ENCODE measurements around the gene ETF1.
"Not testable (repeated sequence)": the region's sequence is repeated elsewhere in the genome, so short reads cannot be mapped to it uniquely, and the experiment has no call there.

The ETF1 gene

DNA sequence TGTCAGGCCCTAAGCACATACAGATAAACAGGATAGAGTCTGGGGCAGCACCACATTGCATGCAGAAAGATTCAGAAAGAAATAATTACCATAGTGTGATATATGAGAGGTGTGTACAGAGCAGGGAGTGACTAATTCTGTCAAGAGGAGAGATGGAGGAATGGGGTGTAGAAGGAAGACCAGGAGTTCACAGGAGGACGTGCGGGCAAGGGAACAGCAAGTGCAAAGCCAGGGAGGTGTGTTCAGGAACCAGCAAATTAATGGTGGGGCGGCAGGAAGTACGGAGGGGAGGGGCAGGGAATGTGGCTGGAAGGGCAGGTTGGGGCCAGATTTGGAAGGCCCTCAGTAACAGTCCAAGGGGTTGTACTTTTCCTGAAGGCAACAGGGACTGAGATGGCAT lies 60.4 kb downstream of the ETF1 start:
- no peak for DNase-seq

- DNase-seq: no peak
These were observed 66.1 kb downstream of the ETF1 start for GRCh38 chr5:138476918-138477317.

GRCh38 chr5:138473151-138473550 lies 69.9 kb downstream of the ETF1 start:
- DNase-seq: not testable (repeated sequence)

DNA sequence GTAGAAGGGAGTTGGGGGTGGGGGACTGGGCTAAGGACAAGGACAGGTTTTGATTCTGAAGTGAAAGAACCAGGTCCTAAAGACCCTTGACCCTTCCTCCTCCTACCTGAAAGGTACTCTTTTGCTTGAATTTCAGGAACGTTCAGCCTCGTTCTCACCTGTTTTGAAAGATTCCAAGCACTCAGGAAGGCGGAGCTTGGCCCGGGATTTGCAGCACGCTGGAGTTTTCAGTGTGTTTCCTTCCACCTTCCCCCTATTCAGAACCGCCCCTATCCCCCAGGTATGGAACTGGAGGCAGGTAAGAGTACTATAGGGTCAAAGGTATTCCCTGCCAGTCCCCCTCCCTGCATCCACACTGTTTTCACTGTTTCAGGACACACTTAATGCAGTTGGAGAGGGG lies 70.7 kb downstream of the ETF1 start:
- DNase-seq: no peak

DNA sequence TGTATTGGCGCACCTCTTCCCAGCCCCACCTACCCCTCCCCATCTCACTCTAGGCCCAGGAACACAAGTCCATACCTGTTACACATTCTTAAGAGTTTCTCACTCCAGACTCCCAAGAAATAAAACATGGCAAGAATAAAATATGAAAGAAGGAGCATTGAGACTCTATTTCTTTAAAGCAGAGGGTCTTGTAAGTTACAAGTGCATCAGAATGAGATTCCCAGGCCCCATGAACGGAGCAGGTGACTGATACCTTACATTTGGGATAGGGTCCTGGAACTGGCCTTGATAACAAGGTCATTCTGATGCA lies 72.0 kb downstream of the ETF1 start:
- DNase-seq: no peak

- DNase-seq: peak; percentile 54
These were observed 72.5 kb downstream of the ETF1 start for GRCh38 chr5:138470322-138471051.

DNA sequence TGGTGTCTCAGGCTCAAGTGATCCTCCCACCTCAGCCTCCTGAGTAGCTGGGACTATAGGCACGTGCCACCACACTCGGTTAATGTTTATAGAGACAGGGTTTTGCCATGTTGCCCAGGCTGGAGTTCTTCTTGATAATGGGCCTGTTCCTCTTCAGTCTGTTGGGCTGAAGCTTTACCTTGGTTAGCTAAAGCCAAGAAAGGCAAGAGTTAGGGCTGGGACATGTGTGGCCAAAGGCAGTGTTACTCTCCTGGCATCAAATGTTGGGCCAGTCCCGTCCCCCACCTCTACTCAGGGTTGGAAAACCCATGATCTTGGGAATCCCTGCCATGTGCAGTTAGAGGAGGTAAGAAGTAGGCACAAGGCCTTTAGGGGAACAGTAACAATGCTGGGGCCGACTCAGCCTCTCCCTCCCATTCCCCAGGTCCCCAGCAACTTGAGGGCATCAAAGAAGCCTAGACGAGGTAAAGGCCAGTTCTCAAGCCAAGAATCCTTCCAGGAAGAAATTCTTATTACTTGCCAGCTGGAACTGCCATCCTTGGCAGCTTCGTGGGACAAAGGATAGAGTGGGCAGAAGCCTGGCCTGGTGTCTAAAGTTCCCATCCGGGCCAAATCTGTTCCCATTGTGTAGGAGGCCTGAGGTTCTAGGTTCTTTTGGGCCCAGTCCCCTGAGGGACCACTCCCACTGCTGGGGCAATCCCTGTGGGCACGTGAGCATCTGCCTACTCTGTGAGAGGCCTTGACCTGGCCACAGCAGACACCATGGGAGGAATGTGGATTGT lies 73.3 kb downstream of the ETF1 start:
- peak; percentile 61 for DNase-seq

DNA sequence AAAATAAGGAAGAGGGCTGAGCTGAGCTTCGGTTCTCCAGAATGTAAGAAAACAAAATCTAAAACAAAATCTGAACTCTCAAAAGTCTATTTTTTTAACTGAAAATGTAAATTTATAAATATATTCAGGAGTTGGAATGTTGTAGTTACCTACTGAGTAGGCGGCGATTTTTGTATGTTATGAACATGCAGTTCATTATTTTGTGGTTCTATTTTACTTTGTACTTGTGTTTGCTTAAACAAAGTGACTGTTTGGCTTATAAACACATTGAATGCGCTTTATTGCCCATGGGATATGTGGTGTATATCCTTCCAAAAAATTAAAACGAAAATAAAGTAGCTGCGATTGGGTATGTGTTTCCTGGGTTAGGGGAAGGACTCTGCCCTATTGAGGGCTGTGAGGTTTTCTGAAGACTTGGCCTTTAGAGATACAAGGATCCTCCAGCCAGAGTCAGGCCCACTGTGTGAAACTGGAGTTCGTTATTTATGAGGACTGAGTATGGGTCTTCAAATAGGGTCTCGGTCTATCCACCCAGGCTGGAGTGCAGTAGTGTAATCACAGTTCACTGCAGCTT lies 74.0 kb downstream of the ETF1 start:
- DNase-seq: peak; percentile 46

- DNase-seq: peak; percentile 49
These were observed 74.7 kb downstream of the ETF1 start for GRCh38 chr5:138468133-138468965.

GRCh38 chr5:138467711-138468132 lies 75.3 kb downstream of the ETF1 start:
- DNase-seq: no peak

DNA sequence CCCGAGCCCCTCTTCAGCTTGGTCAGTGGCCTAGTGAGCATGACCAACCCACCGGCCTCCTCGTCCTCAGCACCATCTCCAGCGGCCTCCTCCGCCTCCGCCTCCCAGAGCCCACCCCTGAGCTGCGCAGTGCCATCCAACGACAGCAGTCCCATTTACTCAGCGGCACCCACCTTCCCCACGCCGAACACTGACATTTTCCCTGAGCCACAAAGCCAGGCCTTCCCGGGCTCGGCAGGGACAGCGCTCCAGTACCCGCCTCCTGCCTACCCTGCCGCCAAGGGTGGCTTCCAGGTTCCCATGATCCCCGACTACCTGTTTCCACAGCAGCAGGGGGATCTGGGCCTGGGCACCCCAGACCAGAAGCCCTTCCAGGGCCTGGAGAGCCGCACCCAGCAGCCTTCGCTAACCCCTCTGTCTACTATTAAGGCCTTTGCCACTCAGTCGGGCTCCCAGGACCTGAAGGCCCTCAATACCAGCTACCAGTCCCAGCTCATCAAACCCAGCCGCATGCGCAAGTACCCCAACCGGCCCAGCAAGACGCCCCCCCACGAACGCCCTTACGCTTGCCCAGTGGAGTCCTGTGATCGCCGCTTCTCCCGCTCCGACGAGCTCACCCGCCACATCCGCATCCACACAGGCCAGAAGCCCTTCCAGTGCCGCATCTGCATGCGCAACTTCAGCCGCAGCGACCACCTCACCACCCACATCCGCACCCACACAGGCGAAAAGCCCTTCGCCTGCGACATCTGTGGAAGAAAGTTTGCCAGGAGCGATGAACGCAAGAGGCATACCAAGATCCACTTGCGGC lies 75.9 kb downstream of the ETF1 start:
- DNase-seq: peak; percentile 41

DNA sequence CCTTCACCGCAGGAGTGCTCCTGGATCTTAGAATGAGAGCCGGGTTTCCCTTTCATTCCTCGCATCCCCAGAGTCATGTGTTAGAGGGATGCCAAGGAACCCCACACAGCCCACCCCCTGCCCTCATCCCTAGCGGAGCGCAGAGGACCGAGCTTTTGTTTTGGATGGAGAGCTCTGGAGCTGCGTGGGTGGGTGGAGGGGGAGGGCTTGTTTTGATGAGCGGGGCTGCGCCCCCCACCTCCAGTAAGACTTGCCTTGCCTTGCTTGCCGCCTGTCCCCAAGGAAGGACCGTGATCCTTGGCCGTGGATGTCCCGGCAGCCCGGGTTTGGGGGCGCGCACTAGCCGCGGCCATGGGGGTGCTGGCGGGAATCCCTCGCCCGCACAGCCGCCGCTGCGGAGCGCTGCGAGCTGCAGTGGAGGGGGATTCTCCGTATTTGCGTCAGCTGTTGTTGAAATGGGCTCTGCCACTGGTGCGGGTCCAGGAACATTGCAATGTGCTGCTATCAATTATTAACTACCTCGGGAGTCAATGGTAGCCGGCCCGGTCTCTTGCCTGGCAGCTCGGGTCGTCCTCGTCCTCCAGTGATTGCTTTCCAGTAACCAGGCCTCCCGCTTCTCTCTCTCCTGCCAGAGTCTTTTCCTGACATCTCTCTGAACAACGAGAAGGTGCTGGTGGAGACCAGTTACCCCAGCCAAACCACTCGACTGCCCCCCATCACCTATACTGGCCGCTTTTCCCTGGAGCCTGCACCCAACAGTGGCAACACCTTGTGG lies 76.7 kb downstream of the ETF1 start:
- peak; percentile 71 for DNase-seq

DNA sequence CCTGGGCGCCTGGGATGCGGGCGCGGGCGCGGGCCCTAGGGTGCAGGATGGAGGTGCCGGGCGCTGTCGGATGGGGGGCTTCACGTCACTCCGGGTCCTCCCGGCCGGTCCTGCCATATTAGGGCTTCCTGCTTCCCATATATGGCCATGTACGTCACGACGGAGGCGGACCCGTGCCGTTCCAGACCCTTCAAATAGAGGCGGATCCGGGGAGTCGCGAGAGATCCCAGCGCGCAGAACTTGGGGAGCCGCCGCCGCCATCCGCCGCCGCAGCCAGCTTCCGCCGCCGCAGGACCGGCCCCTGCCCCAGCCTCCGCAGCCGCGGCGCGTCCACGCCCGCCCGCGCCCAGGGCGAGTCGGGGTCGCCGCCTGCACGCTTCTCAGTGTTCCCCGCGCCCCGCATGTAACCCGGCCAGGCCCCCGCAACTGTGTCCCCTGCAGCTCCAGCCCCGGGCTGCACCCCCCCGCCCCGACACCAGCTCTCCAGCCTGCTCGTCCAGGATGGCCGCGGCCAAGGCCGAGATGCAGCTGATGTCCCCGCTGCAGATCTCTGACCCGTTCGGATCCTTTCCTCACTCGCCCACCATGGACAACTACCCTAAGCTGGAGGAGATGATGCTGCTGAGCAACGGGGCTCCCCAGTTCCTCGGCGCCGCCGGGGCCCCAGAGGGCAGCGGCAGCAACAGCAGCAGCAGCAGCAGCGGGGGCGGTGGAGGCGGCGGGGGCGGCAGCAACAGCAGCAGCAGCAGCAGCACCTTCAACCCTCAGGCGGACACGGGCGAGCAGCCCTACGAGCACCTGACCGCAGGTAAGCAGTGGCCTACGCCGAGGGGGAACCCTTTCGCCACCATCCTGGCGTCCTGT lies 77.5 kb downstream of the ETF1 start, which contains the start of gene EGR1:
Gene EGR1, plus strand, starts transcription at position 219 of the 864 bp plus-strand sequence. Its CDS starts 283 bp downstream, at position 502.
- DNase-seq: peak; percentile 98

- DNase-seq: peak; percentile 100
These were observed 78.4 kb downstream of the ETF1 start for GRCh38 chr5:138464388-138465260.

- peak; percentile 98 for DNase-seq
These were observed 79.0 kb downstream of the ETF1 start for GRCh38 chr5:138464008-138464387.

GRCh38 chr5:138463419-138464007 lies 79.5 kb downstream of the ETF1 start:
- DNase-seq: no peak

GRCh38 chr5:138461343-138462125 lies 81.5 kb downstream of the ETF1 start:
- DNase-seq: no peak

Data from eye (tissue), 1 donor.